Memory B cell (primary cell): ENCODE measurements around the gene PAM.

Source experiments
- ATAC-seq: fragments of 150-1000 bp; cut with Tn5 transposase; 2 replicates; pipeline ENCODE4 v1.10.0; 2021; ENCODE audit warnings: low read depth, mild to moderate bottlenecking, moderate library complexity
- DNase-seq, 2 donors: peaks; one replicate each; pipeline ENCODE4 v3.0.0; 2022; ENCODE audit warnings: low spot score in 2 of 2
- H3K27ac Mint-ChIP-seq: one replicate; pipeline ENCODE4 v1.8.0; 2022; ENCODE audit warnings: mild to moderate bottlenecking, moderate library complexity, mixed read lengths
- H3K27me3 Mint-ChIP-seq: one replicate; pipeline ENCODE4 v1.8.0; 2022; ENCODE audit warnings: mixed read lengths
- H3K36me3 Mint-ChIP-seq: one replicate; pipeline ENCODE4 v1.8.0; 2022; ENCODE audit warnings: mild to moderate bottlenecking, mixed read lengths
- H3K4me1 Mint-ChIP-seq: one replicate; pipeline ENCODE4 v1.8.0; 2022; ENCODE audit warnings: mixed read lengths
- H3K4me3 Mint-ChIP-seq: one replicate; pipeline ENCODE4 v1.8.0; 2022; ENCODE audit warnings: mild to moderate bottlenecking, moderate library complexity, mixed read lengths
- H3K9me3 Mint-ChIP-seq: one replicate; pipeline ENCODE4 v1.8.0; 2022; ENCODE audit warnings: mixed read lengths

The PAM gene

DNA sequence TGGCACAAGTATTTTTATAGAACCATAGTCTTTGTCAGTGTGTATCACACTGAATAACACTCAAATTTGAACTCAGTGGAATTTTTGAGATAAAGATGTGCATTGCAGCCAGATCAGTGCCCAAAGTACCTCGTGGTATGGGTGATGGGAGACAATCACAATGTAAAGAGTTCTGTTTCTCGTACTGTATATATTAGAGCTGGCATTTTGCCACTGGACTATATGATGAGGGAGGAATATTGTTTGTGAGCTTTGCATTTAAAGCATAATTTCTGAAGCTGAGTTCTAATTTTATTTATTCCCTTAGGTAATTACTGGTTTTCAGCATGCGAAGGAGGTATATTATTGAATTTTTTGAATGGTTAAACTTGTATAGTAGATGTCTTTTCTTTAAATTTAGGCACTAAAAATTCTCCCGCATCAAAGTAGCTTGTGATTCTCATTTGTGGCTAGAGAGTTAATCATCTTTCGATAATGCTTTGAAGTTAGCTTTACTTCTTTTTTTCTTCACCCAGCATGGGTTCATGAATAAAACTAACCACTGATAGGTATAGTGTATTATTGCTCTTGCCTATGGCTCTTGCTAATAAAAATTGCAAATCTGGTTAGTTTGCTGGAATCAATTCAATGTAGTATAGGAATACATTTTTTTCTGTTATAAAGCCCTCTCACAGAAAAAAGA lies 43.1 kb downstream of the PAM start:
- H3K9me3 Mint-ChIP-seq, result peaks cover 2% of the 10 kb centered on the region
- peaks cover 6% of the 10 kb centered on the region for H3K4me1 Mint-ChIP-seq
- H3K27me3 Mint-ChIP-seq, result no peaks in the 10 kb centered on the region
- no peak for DNase-seq
- no peak overlapping the region for H3K27ac Mint-ChIP-seq
- ATAC-seq, result no peak
- peaks cover 4% of the 10 kb centered on the region for H3K36me3 Mint-ChIP-seq
- no peak overlapping the region for H3K4me3 Mint-ChIP-seq

- Mint-ChIP-seq H3K27me3 (no peaks in the 10 kb centered on the region), H3K4me1 (peaks cover 6% of the 10 kb centered on the region)
- ATAC-seq, result no peak
These were observed 43.9 kb downstream of the PAM start for GRCh38 chr5:102799017-102799416.

GRCh38 chr5:102800427-102800826 lies 45.3 kb downstream of the PAM start:
- H3K9me3 Mint-ChIP-seq, result peaks cover 2% of the 10 kb centered on the region
- H3K27ac Mint-ChIP-seq, result no peak overlapping the region
- ATAC-seq, result no peak
- H3K36me3 Mint-ChIP-seq, result peaks cover 4% of the 10 kb centered on the region
- DNase-seq, result no peak
- no peaks in the 10 kb centered on the region for H3K27me3 Mint-ChIP-seq
- peaks cover 6% of the 10 kb centered on the region for H3K4me1 Mint-ChIP-seq
- H3K4me3 Mint-ChIP-seq, result no peak overlapping the region

More at GRCh38 chr5:102799017-102799416, 43.9 kb downstream of the PAM start:
- Mint-ChIP-seq H3K9me3 (peaks cover 2% of the 10 kb centered on the region), H3K4me3 (no peak overlapping the region), H3K36me3 (peaks cover 4% of the 10 kb centered on the region), H3K27ac (no peak overlapping the region)
- no peak for DNase-seq

DNA sequence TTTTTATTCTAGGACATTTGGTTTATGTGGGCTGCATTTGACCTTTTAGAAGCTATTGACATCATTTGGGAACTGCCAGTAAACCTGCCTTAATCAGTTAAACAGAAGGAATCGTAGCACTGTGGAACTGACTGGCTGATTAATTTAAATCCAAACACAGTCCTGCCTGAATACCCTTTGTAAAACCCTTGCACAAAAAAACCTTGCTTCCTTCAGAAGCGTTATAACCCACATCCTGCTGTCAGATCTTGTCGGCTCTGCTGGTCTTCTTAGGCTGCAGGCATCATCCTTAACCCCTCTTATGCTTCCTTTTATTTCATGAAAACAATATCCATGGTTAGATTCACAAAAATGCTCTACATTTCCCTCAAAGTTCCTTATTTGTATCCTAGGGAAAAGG lies 46.3 kb downstream of the PAM start:
- Mint-ChIP-seq H3K4me1 (peaks cover 6% of the 10 kb centered on the region), H3K27ac (no peak overlapping the region), H3K27me3 (no peaks in the 10 kb centered on the region), H3K4me3 (no peak overlapping the region), H3K9me3 (peaks cover 2% of the 10 kb centered on the region), H3K36me3 (peaks cover 4% of the 10 kb centered on the region)
- DNase-seq (no peak), ATAC-seq (no peak)

DNA sequence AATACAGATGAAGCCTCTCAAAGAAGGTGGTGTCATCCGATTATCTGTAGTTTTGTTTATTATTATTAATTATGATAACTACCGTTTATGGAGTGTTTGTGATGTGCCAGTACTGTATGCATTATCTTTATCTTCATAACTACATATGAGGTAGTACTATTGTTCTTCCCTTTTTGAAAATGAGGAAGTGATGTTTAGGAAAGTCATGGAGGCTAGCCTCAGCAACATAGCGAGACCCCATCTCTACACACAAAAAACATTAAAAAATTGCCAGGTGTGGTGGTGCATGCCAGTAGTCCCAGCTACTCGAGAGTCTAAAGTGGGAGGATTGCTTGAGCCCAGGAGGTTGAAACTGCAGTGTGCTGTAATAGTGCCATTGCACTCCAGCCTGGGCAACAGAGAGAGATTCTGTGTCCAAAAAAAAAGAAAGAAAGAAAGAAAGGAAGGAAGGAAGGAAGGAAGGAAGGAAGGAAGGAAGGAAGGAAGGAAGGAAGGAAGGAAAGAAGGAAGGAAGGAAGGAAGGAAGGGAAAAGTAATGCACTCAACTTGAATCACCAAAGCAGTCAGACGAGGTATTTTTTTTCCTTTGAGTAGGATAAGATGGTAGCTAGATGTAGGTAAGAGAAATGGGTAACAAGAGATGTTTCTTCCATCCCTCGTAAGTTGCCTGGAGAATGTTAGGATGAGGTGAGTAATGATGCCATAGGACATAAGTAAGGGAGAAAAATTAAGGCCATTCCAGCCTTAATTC lies 47.8 kb downstream of the PAM start:
- no peaks in the 10 kb centered on the region for H3K27me3 Mint-ChIP-seq
- H3K4me3 Mint-ChIP-seq, result no peak overlapping the region
- ATAC-seq, result peak; percentile 52
- DNase-seq, result no peak
- H3K4me1 Mint-ChIP-seq, result peaks cover 6% of the 10 kb centered on the region
- H3K36me3 Mint-ChIP-seq, result peaks cover 4% of the 10 kb centered on the region
- H3K9me3 Mint-ChIP-seq, result peaks cover 2% of the 10 kb centered on the region
- H3K27ac Mint-ChIP-seq, result no peak overlapping the region

DNA sequence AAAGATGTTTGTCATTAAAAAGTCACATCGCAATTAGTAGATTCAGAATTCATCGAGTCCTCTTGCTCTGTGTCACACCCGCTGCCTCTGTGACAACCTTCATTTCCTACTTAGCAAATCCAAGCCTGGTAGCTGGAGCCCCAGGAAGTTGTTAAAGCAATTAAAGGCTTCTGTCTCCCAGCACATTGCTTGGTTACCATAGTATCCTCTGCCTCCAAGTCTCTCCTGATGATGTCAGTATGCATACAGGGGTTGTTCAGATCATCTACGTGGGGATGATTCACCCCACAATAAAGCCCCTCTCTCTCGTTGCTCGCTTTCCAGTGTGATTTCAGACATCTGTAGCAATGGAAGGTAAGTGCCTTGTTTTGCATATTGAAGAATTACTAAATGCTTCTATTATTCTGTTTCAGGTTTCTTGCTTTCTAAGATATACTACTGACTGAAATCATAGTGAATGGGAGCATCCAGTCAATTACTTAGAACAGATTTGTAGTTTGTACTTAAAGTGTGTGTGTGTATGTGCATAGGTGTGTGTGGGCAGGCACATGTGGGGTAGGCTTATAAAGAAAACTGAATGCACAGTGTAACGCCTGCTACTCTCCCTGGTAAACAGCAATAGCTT lies 52.9 kb downstream of the PAM start:
- ATAC-seq (no peak), DNase-seq (no peak)
- Mint-ChIP-seq H3K27ac (no peak overlapping the region), H3K36me3 (peaks cover 2% of the 10 kb centered on the region), H3K27me3 (no peaks in the 10 kb centered on the region), H3K4me3 (no peak overlapping the region), H3K9me3 (no peaks in the 10 kb centered on the region), H3K4me1 (peaks cover 3% of the 10 kb centered on the region)

- H3K27me3 Mint-ChIP-seq, result no peaks in the 10 kb centered on the region
- ATAC-seq (no peak), DNase-seq (no peak)
- no peaks in the 10 kb centered on the region for H3K36me3 Mint-ChIP-seq
- no peak overlapping the region for H3K27ac Mint-ChIP-seq
- no peak overlapping the region for H3K4me3 Mint-ChIP-seq
- no peaks in the 10 kb centered on the region for H3K4me1 Mint-ChIP-seq
- H3K9me3 Mint-ChIP-seq, result no peaks in the 10 kb centered on the region
These were observed 53.9 kb downstream of the PAM start for GRCh38 chr5:102809033-102809432.

DNA sequence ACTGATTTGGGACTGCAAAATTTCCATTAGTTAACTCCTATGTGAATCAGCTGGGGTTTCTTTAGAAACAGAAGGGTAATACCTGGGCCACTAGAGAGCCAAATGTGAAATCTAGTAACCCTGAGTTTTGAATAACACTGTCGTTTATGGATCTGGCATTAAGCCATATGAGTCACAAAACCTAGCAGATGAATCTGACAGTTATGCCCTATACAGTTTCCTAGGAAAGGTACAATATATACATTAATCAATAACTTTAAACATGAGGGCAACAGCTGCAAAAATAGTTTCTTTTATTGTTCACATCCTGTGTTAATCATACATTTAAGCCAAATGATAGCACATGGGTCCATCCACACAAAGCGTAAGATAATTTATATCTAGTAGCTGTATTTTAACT lies 56.9 kb downstream of the PAM start:
- no peak for ATAC-seq
- Mint-ChIP-seq H3K4me3 (no peak overlapping the region), H3K4me1 (peaks cover 13% of the 10 kb centered on the region), H3K9me3 (no peaks in the 10 kb centered on the region), H3K27ac (no peak overlapping the region), H3K36me3 (no peaks in the 10 kb centered on the region), H3K27me3 (no peaks in the 10 kb centered on the region)
- no peak for DNase-seq

GRCh38 chr5:102813740-102814139 lies 58.6 kb downstream of the PAM start:
- Mint-ChIP-seq H3K9me3 (no peaks in the 10 kb centered on the region), H3K4me3 (no peak overlapping the region), H3K4me1 (peaks cover 13% of the 10 kb centered on the region), H3K36me3 (no peaks in the 10 kb centered on the region), H3K27me3 (no peaks in the 10 kb centered on the region), H3K27ac (no peak overlapping the region)
- DNase-seq (no peak), ATAC-seq (no peak)

DNA sequence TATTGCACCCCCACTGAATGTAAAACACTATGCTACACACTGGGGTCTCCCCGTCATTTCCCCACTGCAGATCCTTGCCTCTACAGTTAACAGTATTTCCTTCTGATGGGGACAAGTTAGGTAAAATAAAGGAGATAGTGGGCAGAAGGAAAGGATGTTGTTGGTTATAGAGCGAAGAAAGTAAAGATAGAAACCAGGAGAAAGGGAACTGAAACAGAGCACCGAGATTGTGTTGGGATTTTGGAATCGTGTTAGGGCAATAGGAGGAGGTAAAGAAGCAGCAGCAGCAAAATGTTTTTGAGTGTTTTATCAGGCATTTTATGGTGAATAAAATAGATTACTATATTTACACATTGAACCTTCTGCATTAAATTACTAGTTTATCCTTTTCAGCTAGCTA lies 60.0 kb downstream of the PAM start:
- ATAC-seq (no peak), DNase-seq (no peak)
- Mint-ChIP-seq H3K4me1 (peaks cover 13% of the 10 kb centered on the region), H3K4me3 (no peak overlapping the region), H3K36me3 (no peaks in the 10 kb centered on the region), H3K27ac (no peak overlapping the region), H3K27me3 (no peaks in the 10 kb centered on the region), H3K9me3 (no peaks in the 10 kb centered on the region)

DNA sequence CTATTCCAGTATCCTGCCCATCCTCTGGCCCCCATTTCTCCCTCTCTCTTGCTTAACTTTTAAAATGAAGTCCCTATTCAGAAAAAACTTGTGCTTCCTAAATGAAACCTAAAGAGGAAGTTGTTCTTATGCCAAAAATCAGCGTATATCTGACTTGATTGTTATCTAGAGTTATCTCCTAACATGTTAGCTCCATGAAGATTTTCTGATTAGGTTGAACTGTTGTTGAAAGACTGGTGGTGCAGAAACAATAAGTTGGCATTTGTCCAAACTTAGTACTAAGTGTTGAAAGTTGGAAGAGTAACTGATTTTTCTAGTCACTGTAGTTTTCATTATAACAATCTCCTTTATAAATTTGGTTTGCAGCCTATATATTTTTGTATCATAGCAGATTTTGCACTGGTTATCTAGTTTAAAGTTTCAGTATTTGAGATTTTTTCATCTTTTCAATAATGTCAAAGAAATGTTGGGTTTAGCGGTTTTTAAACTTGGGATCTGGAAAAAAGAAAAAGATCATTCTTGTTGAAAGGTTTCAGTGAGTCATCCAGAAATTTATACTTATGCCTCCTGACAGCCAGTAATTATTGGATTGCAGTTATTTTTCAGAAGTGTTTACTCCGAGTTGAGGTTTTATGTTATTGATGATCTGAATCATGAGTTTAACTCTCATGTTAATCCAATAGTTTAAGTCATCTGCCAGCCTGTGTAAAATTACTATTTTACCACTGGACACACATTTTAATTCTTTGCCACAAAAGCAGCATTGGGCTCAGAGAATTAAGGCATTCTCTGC lies 60.6 kb downstream of the PAM start:
- Mint-ChIP-seq H3K4me3 (no peak overlapping the region), H3K9me3 (no peaks in the 10 kb centered on the region), H3K36me3 (no peaks in the 10 kb centered on the region), H3K27ac (no peak overlapping the region), H3K27me3 (no peaks in the 10 kb centered on the region), H3K4me1 (peaks cover 13% of the 10 kb centered on the region)
- DNase-seq, result no peak
- ATAC-seq, result peak; percentile 37

DNA sequence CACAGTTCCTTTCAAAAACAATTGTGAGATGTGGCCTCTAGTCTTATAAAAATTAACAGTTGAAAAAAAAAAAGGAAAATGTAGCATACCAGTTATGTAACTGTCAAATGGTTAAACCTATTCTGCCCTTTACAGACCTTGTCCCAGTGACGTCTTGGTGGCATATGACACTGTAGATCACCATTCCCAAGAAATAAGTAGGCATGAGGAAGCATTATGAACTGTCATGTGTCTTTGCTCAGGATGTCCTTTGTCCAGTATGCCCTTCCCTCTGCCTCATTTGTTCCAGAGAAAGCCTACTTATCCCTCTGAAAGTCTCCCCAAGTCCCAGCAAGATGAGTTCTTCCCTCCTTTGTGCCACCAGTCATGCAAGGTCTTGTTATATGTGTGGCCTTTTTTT lies 63.2 kb downstream of the PAM start:
- no peak for ATAC-seq

DNA sequence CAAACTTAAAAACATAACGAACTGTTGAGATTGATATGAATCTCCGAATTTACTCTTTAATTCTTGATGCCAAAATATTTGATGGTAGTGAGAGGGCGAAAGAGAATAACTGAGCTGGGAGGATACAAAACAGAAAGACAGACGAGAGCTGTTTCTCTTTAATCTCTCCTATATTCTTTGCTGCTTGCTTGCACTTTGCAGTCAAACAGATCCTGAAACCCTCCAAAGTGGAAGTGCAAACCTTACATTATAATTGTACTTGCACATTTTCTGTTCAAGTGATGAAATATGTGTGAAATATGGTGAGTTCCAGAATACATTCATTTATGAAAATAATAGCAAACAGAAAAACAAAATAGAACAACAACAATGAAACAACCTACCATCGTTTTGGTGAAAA lies 63.8 kb downstream of the PAM start:
- no peak overlapping the region for H3K27ac Mint-ChIP-seq

More for the DNA sequence above, 63.2 kb downstream of the PAM start:
- Mint-ChIP-seq H3K9me3 (no peaks in the 10 kb centered on the region), H3K27ac (no peak overlapping the region), H3K4me3 (no peak overlapping the region), H3K4me1 (peaks cover 13% of the 10 kb centered on the region), H3K27me3 (no peaks in the 10 kb centered on the region), H3K36me3 (no peaks in the 10 kb centered on the region)
- DNase-seq, result no peak

GRCh38 chr5:102819634-102820033 lies 64.5 kb downstream of the PAM start:
- ATAC-seq, result no peak
- Mint-ChIP-seq H3K27ac (no peak overlapping the region), H3K9me3 (no peaks in the 10 kb centered on the region), H3K4me3 (no peak overlapping the region), H3K4me1 (peaks cover 13% of the 10 kb centered on the region), H3K36me3 (no peaks in the 10 kb centered on the region), H3K27me3 (no peaks in the 10 kb centered on the region)
- DNase-seq, result no peak

More for the DNA sequence above, 63.8 kb downstream of the PAM start:
- H3K4me3 Mint-ChIP-seq, result no peak overlapping the region
- H3K27me3 Mint-ChIP-seq, result no peaks in the 10 kb centered on the region
- H3K9me3 Mint-ChIP-seq, result no peaks in the 10 kb centered on the region
- no peaks in the 10 kb centered on the region for H3K36me3 Mint-ChIP-seq
- no peak for ATAC-seq
- H3K4me1 Mint-ChIP-seq, result peaks cover 13% of the 10 kb centered on the region
- no peak for DNase-seq
